PFSK-1 (cell line): ENCODE data around the gene RNF214.

ENCODE experiments used
- FOXP2 ChIP-seq: optimal IDR thresholded peaks from 2 replicates; pipeline ENCODE3; 2011; ENCODE audit warnings: borderline replicate concordance, control low read depth, inconsistent platforms; ENCODE audit not compliant: insufficient read depth; ENCODE audit errors: extremely low read length, extremely low read depth
- POLR2AphosphoS5 ChIP-seq: IDR thresholded peaks from 2 replicates; pipeline ENCODE4 v1.6.1; 2012; ENCODE audit warnings: low read depth, mild to moderate bottlenecking, control low read depth, low read length, moderate library complexity
- SIN3A ChIP-seq: IDR thresholded peaks from 2 replicates; pipeline ENCODE4 v1.6.1; 2012; ENCODE audit warnings: mild to moderate bottlenecking, low read length, moderate library complexity, borderline replicate concordance; ENCODE audit not compliant: insufficient read depth

GRCh38 chr11:117295438-117296137, 63.1 kb downstream of the RNF214 start:
- TF ChIP-seq POLR2AphosphoS5 (no peak), FOXP2 (no peak), SIN3A (no peak)
